ENCODE data around the gene TRIM31. TPM values are rescaled to one million over a fixed set of nuclear protein-coding genes. Genes with fewer than 3 reads are reported as not detected.

The TRIM31 gene
- total and polyA plus RNA-seq, 3 experiments from 2014 or later = not detected

GRCh38 chr6:30075790-30076732 lies 36.8 kb downstream of the TRIM31 start:
- no peak overlapping the region for H3K27ac ChIP-seq (ENCODE audit: low read depth, low read length)
- Mint-ChIP-seq H3K4me3 (peak overlapping the region; percentile 12 to 77 (median 52)), H3K36me3 (peaks cover 0 to 9% (median 7%) of the 10 kb centered on the region in 3 donors), H3K27ac (peak overlapping the region in 1 of 8 donors; percentile 73), H3K9me3 (peaks cover 0 to 3% (median 2%) of the 10 kb centered on the region in 5 donors), H3K4me1 (peaks cover 35 to 48% (median 38%) of the 10 kb centered on the region in 3 donors), H3K27me3 (peaks cover 37 to 49% of the 10 kb centered on the region in 2 donors)
- H3K4me1 ChIP-seq (ENCODE audit: insufficient read depth, low read length) = peaks cover 29% of the 10 kb centered on the region
- CTCF ChIA-PET = interaction anchor here (0.9 kb wide), 1 partner anchor 27 kb away, joined by 3 read pairs; no protein-coding TSS in a partner anchor
- H3K4me3 ChIP-seq (ENCODE audit: low read length) = no peak overlapping the region
- H3K36me3 ChIP-seq (ENCODE audit: insufficient read depth, low read length) = no peaks in the 10 kb centered on the region
- POLR2A ChIA-PET = interaction anchor here (0.6 kb wide), 1 partner anchor 15 kb away, joined by 3 read pairs; the partner anchor contains the start of gene POLR1H
- DNase-seq = no peak
- H3K9me3 ChIP-seq (ENCODE audit: low read length) = no peaks in the 10 kb centered on the region
- peaks cover 6% of the 10 kb centered on the region for H3K27me3 ChIP-seq (ENCODE audit: insufficient read depth, low read length, poor library complexity, severe bottlenecking)

- Histone ChIP-seq H3K4me1 (ENCODE audit: insufficient read depth, low read length) (peaks cover 29% of the 10 kb centered on the region), H3K4me3 (ENCODE audit: low read length) (peak within 1 kb of the TSS; percentile 9), H3K9me3 (ENCODE audit: low read length) (no peaks in the 10 kb centered on the region), H3K27me3 (ENCODE audit: insufficient read depth, low read length, poor library complexity, severe bottlenecking) (peaks cover 6% of the 10 kb centered on the region), H3K27ac (ENCODE audit: low read depth, low read length) (no peak within 1 kb of the TSS), H3K36me3 (ENCODE audit: insufficient read depth, low read length) (no peaks in the 10 kb centered on the region)
- peaks cover 44 to 56% of the 10 kb centered on the region in 2 donors for H3K27me3 Mint-ChIP-seq
- peaks cover 42 to 54% (median 45%) of the 10 kb centered on the region in 3 donors for H3K4me1 Mint-ChIP-seq
- CTCF ChIA-PET = interaction anchor here (0.9 kb wide), 1 partner anchor 28 kb away, joined by 3 read pairs; no protein-coding TSS in a partner anchor
- H3K4me3 Mint-ChIP-seq = peak within 1 kb of the TSS; percentile 17 to 77 (median 57)
- H3K27ac Mint-ChIP-seq = peak within 1 kb of the TSS in 3 of 8 donors; percentile 53 to 73 (median 62)
- DNase-seq = no peak
- peaks cover 0 to 2% (median 0%) of the 10 kb centered on the region in 5 donors for H3K9me3 Mint-ChIP-seq
- H3K36me3 Mint-ChIP-seq = peaks cover 5 to 11% (median 11%) of the 10 kb centered on the region in 3 donors
- POLR2A ChIA-PET = interaction anchor here (0.6 kb wide), 1 partner anchor 14 kb away, joined by 3 read pairs; the partner anchor contains the start of gene POLR1H
Measured at GRCh38 chr6:30075094-30075789, 37.6 kb downstream of the TRIM31 start, which contains the start of gene RNF39. TSS of gene RNF39 (minus strand) at chr6:30075769. CDS start at chr6:30075585, 184 bp downstream.

- DNase-seq = no peak
- peaks cover 29% of the 10 kb centered on the region for H3K4me1 ChIP-seq (ENCODE audit: insufficient read depth, low read length)
- POLR2A ChIA-PET = no interaction called here
- H3K9me3 ChIP-seq (ENCODE audit: low read length) = no peaks in the 10 kb centered on the region
- Mint-ChIP-seq H3K27ac (peak overlapping the region in 3 of 8 donors; percentile 16 to 62 (median 53)), H3K9me3 (peaks cover 0 to 4% (median 0%) of the 10 kb centered on the region in 5 donors), H3K36me3 (peaks cover 13 to 19% (median 17%) of the 10 kb centered on the region in 3 donors), H3K4me3 (peak overlapping the region; percentile 17 to 62 (median 57)), H3K27me3 (peaks cover 44 to 61% of the 10 kb centered on the region in 2 donors), H3K4me1 (peaks cover 48 to 60% (median 50%) of the 10 kb centered on the region in 3 donors)
- H3K4me3 ChIP-seq (ENCODE audit: low read length) = peak overlapping the region; percentile 9
- no peak overlapping the region for H3K27ac ChIP-seq (ENCODE audit: low read depth, low read length)
- H3K36me3 ChIP-seq (ENCODE audit: insufficient read depth, low read length) = no peaks in the 10 kb centered on the region
- CTCF ChIA-PET = interaction anchor here (0.9 to 1.0 kb wide), 2 partner anchors 13 to 28 kb away, joined by 3 read pairs; partner anchors contain the start of gene POLR1H
- H3K27me3 ChIP-seq (ENCODE audit: insufficient read depth, low read length, poor library complexity, severe bottlenecking) = peaks cover 6% of the 10 kb centered on the region
Measured at GRCh38 chr6:30074331-30075093, 38.4 kb downstream of the TRIM31 start.

- Histone ChIP-seq H3K27me3 (ENCODE audit: insufficient read depth, low read length, poor library complexity, severe bottlenecking) (peaks cover 6% of the 10 kb centered on the region), H3K27ac (ENCODE audit: low read depth, low read length) (no peak overlapping the region), H3K9me3 (ENCODE audit: low read length) (no peaks in the 10 kb centered on the region), H3K4me3 (ENCODE audit: low read length) (no peak overlapping the region), H3K36me3 (ENCODE audit: insufficient read depth, low read length) (peaks cover 8% of the 10 kb centered on the region), H3K4me1 (ENCODE audit: insufficient read depth, low read length) (peaks cover 31% of the 10 kb centered on the region)
- ChIA-PET CTCF (interaction anchor here (0.8 to 1.0 kb wide), 2 partner anchors 12 to 57 kb away, joined by 3 read pairs; partner anchors contain the start of gene POLR1H), POLR2A (no interaction called here)
- Mint-ChIP-seq H3K9me3 (peaks cover 0 to 2% (median 0%) of the 10 kb centered on the region in 5 donors), H3K4me1 (peaks cover 48 to 62% (median 52%) of the 10 kb centered on the region in 3 donors), H3K36me3 (peaks cover 19 to 27% (median 20%) of the 10 kb centered on the region in 3 donors), H3K27ac (peak overlapping the region in 1 of 8 donors; percentile 16), H3K27me3 (peaks cover 44 to 61% of the 10 kb centered on the region in 2 donors), H3K4me3 (peak overlapping the region in 2 of 7 donors; percentile 25 to 34)
- no peak for DNase-seq
Measured at GRCh38 chr6:30073489-30074235, 39.2 kb downstream of the TRIM31 start.

- peaks cover 14% of the 10 kb centered on the region for H3K36me3 ChIP-seq (ENCODE audit: insufficient read depth, low read length)
- Mint-ChIP-seq H3K4me3 (peak overlapping the region in 1 of 7 donors; percentile 33), H3K27ac (peak overlapping the region in 2 of 8 donors; percentile 1 to 77), H3K36me3 (peaks cover 25 to 35% (median 33%) of the 10 kb centered on the region in 3 donors), H3K4me1 (peaks cover 55 to 67% (median 55%) of the 10 kb centered on the region in 3 donors), H3K9me3 (peaks cover 0 to 3% (median 0%) of the 10 kb centered on the region in 5 donors), H3K27me3 (peaks cover 40 to 60% of the 10 kb centered on the region in 2 donors)
- no peaks in the 10 kb centered on the region for H3K9me3 ChIP-seq (ENCODE audit: low read length)
- H3K27me3 ChIP-seq (ENCODE audit: insufficient read depth, low read length, poor library complexity, severe bottlenecking) = peaks cover 6% of the 10 kb centered on the region
- H3K4me1 ChIP-seq (ENCODE audit: insufficient read depth, low read length) = peaks cover 39% of the 10 kb centered on the region
- ChIA-PET POLR2A (interaction anchor here (1.0 kb wide), 1 partner anchor 11 kb away, joined by 5 read pairs; the partner anchor contains the start of gene POLR1H), CTCF (no interaction called here)
- DNase-seq = no peak
- no peak overlapping the region for H3K27ac ChIP-seq (ENCODE audit: low read depth, low read length)
- no peak overlapping the region for H3K4me3 ChIP-seq (ENCODE audit: low read length)
Measured at GRCh38 chr6:30071858-30072257, 41.0 kb downstream of the TRIM31 start.

- Histone ChIP-seq H3K36me3 (ENCODE audit: insufficient read depth, low read length) (peaks cover 14% of the 10 kb centered on the region), H3K9me3 (ENCODE audit: low read length) (no peaks in the 10 kb centered on the region), H3K27me3 (ENCODE audit: insufficient read depth, low read length, poor library complexity, severe bottlenecking) (peaks cover 6% of the 10 kb centered on the region), H3K4me3 (ENCODE audit: low read length) (no peak overlapping the region), H3K4me1 (ENCODE audit: insufficient read depth, low read length) (peaks cover 36% of the 10 kb centered on the region), H3K27ac (ENCODE audit: low read depth, low read length) (no peak overlapping the region)
- peaks cover 40 to 54% of the 10 kb centered on the region in 2 donors for H3K27me3 Mint-ChIP-seq
- H3K4me1 Mint-ChIP-seq = peaks cover 54 to 66% (median 55%) of the 10 kb centered on the region in 3 donors
- H3K27ac Mint-ChIP-seq = peak overlapping the region in 2 of 8 donors; percentile 1 to 4
- CTCF ChIA-PET = interaction anchor here (1.2 kb wide), 1 partner anchor 10 kb away, joined by 5 read pairs; the partner anchor contains the start of gene POLR1H
- peaks cover 25 to 38% (median 33%) of the 10 kb centered on the region in 3 donors for H3K36me3 Mint-ChIP-seq
- peaks cover 0 to 3% (median 0%) of the 10 kb centered on the region in 5 donors for H3K9me3 Mint-ChIP-seq
- no peak for DNase-seq
- peak overlapping the region in 3 of 7 donors; percentile 33 to 69 (median 60) for H3K4me3 Mint-ChIP-seq
- POLR2A ChIA-PET = interaction anchor here (1.0 kb wide), 1 partner anchor 10 kb away, joined by 5 read pairs; the partner anchor contains the start of gene POLR1H
Measured at GRCh38 chr6:30071081-30071818, 41.6 kb downstream of the TRIM31 start.
